ENCODE data around the gene DNAJB6.

Gene DNAJB6

GRCh38 chr7:157401567-157402387, 65.0 kb downstream of the DNAJB6 start:
- H3K27me3 ChIP-seq = no peaks in the 10 kb centered on the region
- peaks cover 16 to 68% (median 51%) of the 10 kb centered on the region in 3 donors for H3K36me3 ChIP-seq
- intact Hi-C loops (cut with DNase I; ENCODE audit: low total_unique reads) = no loop called here
- DNase-seq = no peak
- H3K4me1 ChIP-seq = peaks cover 0 to 35% (median 21%) of the 10 kb centered on the region in 4 donors
- H3K27ac ChIP-seq = no peak overlapping the region
- H3K9me3 ChIP-seq = no peaks in the 10 kb centered on the region
- H3K4me3 ChIP-seq = no peak overlapping the region
- no peak for TF ChIP-seq CTCF (IDR thresholded peaks at IDR 0.05)

DNA sequence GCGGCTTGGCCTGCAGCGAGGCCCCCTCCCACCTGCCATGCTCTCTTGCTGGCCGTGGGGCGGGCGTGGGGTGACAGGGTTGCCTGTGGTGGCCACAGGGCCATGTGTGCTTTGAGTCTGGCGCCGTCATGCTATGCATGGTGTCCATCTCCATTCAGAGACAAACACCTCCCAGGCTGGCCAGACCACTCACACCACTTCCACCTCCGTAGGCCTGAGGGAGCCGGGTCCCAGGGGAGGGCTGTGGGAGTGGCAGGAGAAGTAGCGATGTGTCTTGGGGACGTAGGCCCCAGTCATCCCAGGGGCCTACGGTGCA, 65.5 kb downstream of the DNAJB6 start:
- intact Hi-C loops (cut with DNase I; ENCODE audit: low total_unique reads) = no loop called here
- Histone ChIP-seq H3K27ac (no peak overlapping the region), H3K9me3 (no peaks in the 10 kb centered on the region), H3K27me3 (no peaks in the 10 kb centered on the region), H3K36me3 (peaks cover 16 to 68% (median 56%) of the 10 kb centered on the region in 3 donors), H3K4me1 (peaks cover 0 to 29% (median 16%) of the 10 kb centered on the region in 4 donors), H3K4me3 (no peak overlapping the region)
- no peak for DNase-seq
- TF ChIP-seq CTCF (IDR thresholded peaks at IDR 0.05) = no peak

DNA sequence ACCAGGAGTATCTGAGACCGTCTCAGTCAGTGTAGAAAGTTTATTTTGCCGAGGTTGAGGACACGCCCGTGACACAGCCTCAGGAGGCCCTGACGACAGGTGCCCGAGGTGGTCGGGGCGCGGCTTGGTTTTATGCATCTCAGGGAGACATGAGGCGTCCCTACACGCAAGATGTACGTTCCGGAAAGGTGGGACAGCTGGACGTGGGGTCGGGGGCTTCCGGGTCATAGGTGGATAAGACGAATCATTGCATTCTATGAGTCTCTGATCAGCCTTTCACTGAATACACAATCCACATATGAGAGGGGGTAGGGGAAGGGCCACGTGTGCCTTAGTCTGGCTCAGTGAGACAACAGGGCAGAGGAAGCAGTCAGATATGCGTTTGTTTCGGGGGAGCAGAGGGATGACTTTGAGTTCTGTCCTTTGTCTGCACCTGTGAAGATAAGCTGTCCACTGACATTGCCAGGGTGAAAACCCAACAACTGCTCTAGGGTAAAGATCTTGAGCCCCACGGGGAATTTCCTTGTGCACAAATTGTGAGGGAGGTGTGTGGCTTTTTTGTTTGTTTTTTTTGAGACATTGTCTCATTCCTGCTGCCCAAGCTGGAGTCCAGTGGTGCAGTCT, 66.2 kb downstream of the DNAJB6 start:
- intact Hi-C loops (cut with DNase I; ENCODE audit: low total_unique reads) = no loop called here
- Histone ChIP-seq H3K4me3 (no peak overlapping the region), H3K27ac (no peak overlapping the region), H3K4me1 (peaks cover 0 to 22% (median 10%) of the 10 kb centered on the region in 4 donors), H3K27me3 (no peaks in the 10 kb centered on the region), H3K9me3 (no peaks in the 10 kb centered on the region), H3K36me3 (peaks cover 20 to 74% (median 61%) of the 10 kb centered on the region in 3 donors)
- TF ChIP-seq CTCF (IDR thresholded peaks at IDR 0.05) = no peak
- no peak for DNase-seq

DNA sequence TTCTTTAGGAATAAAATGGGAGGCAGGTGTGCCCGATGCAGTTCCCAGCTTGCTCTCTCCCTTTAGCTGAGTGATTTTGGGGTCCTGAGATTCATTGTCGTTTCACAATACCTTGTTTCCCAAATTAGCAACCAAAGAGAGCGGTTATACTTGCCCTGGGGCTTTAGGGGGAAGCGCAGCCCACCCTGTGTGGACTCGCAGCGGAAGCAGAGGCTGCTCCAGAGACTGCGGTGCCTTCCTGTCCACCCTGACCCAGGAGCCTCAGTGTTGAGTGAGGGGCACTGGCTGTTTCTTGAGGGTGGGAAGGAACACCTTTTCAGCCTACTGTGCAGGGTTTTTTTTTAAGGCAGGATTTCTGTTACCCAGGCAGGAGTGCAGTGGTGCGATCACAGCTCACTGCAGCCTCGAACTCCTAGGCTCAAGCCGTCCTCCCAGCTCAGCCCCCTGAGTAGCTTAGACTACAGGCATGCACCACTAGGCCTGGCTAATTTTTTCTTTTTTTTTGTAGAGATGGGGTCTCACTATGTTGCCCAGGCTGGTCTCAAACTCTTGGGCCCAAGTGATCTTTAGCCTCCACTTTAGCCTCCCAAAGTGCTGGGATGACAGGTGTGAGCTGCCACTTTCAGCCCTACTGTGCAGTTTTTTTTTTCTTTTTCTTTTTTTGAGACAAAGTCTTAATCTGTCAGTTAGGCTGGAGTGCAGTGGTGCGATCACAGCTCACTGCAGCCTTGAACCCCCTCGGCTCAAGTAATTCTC, 67.0 kb downstream of the DNAJB6 start:
- no peak overlapping the region for H3K27ac ChIP-seq
- intact Hi-C loops (cut with DNase I; ENCODE audit: low total_unique reads) = no loop called here
- H3K36me3 ChIP-seq = peaks cover 21 to 80% (median 61%) of the 10 kb centered on the region in 3 donors
- no peak overlapping the region for H3K4me3 ChIP-seq
- H3K9me3 ChIP-seq = no peaks in the 10 kb centered on the region
- no peak for DNase-seq
- H3K27me3 ChIP-seq = no peaks in the 10 kb centered on the region
- H3K4me1 ChIP-seq = peaks cover 0 to 14% (median 4%) of the 10 kb centered on the region in 4 donors
- TF ChIP-seq CTCF (IDR thresholded peaks at IDR 0.05) = no peak

- Histone ChIP-seq H3K4me3 (no peak overlapping the region), H3K27ac (no peak overlapping the region), H3K36me3 (peaks cover 30 to 86% (median 69%) of the 10 kb centered on the region in 3 donors), H3K4me1 (peaks cover 0 to 3% (median 0%) of the 10 kb centered on the region in 4 donors), H3K9me3 (no peaks in the 10 kb centered on the region), H3K27me3 (no peaks in the 10 kb centered on the region)
- DNase-seq = no peak
- TF ChIP-seq CTCF (IDR thresholded peaks at IDR 0.05) = no peak
- intact Hi-C loops (cut with DNase I; ENCODE audit: low total_unique reads) = no loop called here
Observed at GRCh38 chr7:157404845-157405481, 68.2 kb downstream of the DNAJB6 start.

Measured in tibial artery (tissue), 4 donors.